NCI-H345 (cell line): ENCODE results near the gene ARHGAP12.
"Not testable (repeated sequence)": the region's sequence is repeated elsewhere in the genome, so short reads cannot be mapped to it uniquely, and the experiment has no call there.

Experiments used
- DNase-seq: peaks from one replicate; lab custom pipeline; 2025; lab: John Stamatoyannopoulos, UW

The ARHGAP12 gene

GRCh38 chr10:31768935-31769334 is 159.7 kb downstream of the ARHGAP12 start:
- DNase-seq = not testable (repeated sequence)

GRCh38 chr10:31768467-31768866 is 160.2 kb downstream of the ARHGAP12 start:
- DNase-seq = no peak

GRCh38 chr10:31765541-31765940 is 163.1 kb downstream of the ARHGAP12 start:
- DNase-seq = no peak

- no peak for DNase-seq
Measured at GRCh38 chr10:31762316-31762715, 166.3 kb downstream of the ARHGAP12 start.

- DNase-seq = no peak
Measured at GRCh38 chr10:31761156-31761555, 167.5 kb downstream of the ARHGAP12 start.

GRCh38 chr10:31760674-31761081 is 168.0 kb downstream of the ARHGAP12 start:
- no peak for DNase-seq

GRCh38 chr10:31759799-31760626 is 168.6 kb downstream of the ARHGAP12 start:
- peak; percentile 95 for DNase-seq

- peak; percentile 49 for DNase-seq
Measured at GRCh38 chr10:31759124-31759798, 169.4 kb downstream of the ARHGAP12 start.

GRCh38 chr10:31758495-31758894 is 170.1 kb downstream of the ARHGAP12 start:
- no peak for DNase-seq

- DNase-seq = peak; percentile 7
Measured at GRCh38 chr10:31757831-31758230, 170.8 kb downstream of the ARHGAP12 start.

- peak; percentile 52 for DNase-seq
Measured at GRCh38 chr10:31757386-31757791, 171.2 kb downstream of the ARHGAP12 start.

GRCh38 chr10:31756729-31757110 is 171.9 kb downstream of the ARHGAP12 start:
- DNase-seq = no peak

GRCh38 chr10:31756101-31756728 is 172.4 kb downstream of the ARHGAP12 start:
- no peak for DNase-seq
